Mesothelial cell of epicardium (in vitro differentiated cells): Measurements from ENCODE around the gene CTNNA3. TPM values are rescaled to one million over a fixed set of nuclear protein-coding genes. Genes with fewer than 3 reads are reported as not detected.
A peak's percentile ranks its signal among the peaks of the same experiment; 100 is the strongest.

Experiments used
- DNase-seq, 2 experiments: peaks; one replicate each; pipeline ENCODE4 v3.0.0; 2021; ENCODE audit warnings: low spot score in 2 of 2; ENCODE audit not compliant: unreplicated experiment in 2 of 2
- H3K27ac Mint-ChIP-seq: 2 replicates; pipeline ENCODE4 v1.8.0; 2021; ENCODE audit warnings: mixed read lengths
- H3K27me3 Mint-ChIP-seq: 2 replicates; pipeline ENCODE4 v1.8.0; 2021; ENCODE audit warnings: low read depth, mixed read lengths
- H3K36me3 Mint-ChIP-seq: 2 replicates; pipeline ENCODE4 v1.8.0; 2021; ENCODE audit warnings: mixed read lengths
- H3K4me1 Mint-ChIP-seq: 2 replicates; pipeline ENCODE4 v1.8.0; 2021; ENCODE audit warnings: mixed read lengths
- H3K4me3 Mint-ChIP-seq: 2 replicates; pipeline ENCODE4 v1.8.0; 2021; ENCODE audit warnings: mild to moderate bottlenecking, moderate library complexity, mixed read lengths
- H3K9me3 Mint-ChIP-seq: 2 replicates; pipeline ENCODE4 v1.8.0; 2021; ENCODE audit warnings: mixed read lengths
- CTCF ChIP-seq: fragments of 200-600 bp; sonication (generic); IDR thresholded peaks from one replicate; pipeline ENCODE4 v1.5.0; 2021; ENCODE audit warnings: antibody characterized with exemption; ENCODE audit not compliant: unreplicated experiment
- total RNA-seq: library from RNA; stranded (reverse); gene quantifications from 3 replicates; pipeline ENCODE4 v1.2.1, GENCODE V29; 2021

Gene CTNNA3
- total RNA-seq, 1 donor from 2014 or later, result 14.2 TPM

GRCh38 chr10:67492317-67493019 is 203.5 kb downstream of the CTNNA3 start:
- Mint-ChIP-seq H3K27me3 (no peaks in the 10 kb centered on the region), H3K4me1 (peaks cover 34% of the 10 kb centered on the region), H3K27ac (peak overlapping the region; percentile 82), H3K9me3 (peaks cover 2% of the 10 kb centered on the region), H3K4me3 (no peak overlapping the region), H3K36me3 (no peaks in the 10 kb centered on the region)
- no peak for TF ChIP-seq CTCF
- no peak for DNase-seq

GRCh38 chr10:67487906-67488619 is 207.9 kb downstream of the CTNNA3 start:
- Mint-ChIP-seq H3K9me3 (peaks cover 9% of the 10 kb centered on the region), H3K36me3 (no peaks in the 10 kb centered on the region), H3K27ac (no peak overlapping the region), H3K27me3 (no peaks in the 10 kb centered on the region), H3K4me1 (peaks cover 39% of the 10 kb centered on the region), H3K4me3 (no peak overlapping the region)
- DNase-seq, result no peak
- TF ChIP-seq CTCF, result no peak

GRCh38 chr10:67487199-67487598 is 208.8 kb downstream of the CTNNA3 start:
- H3K27me3 Mint-ChIP-seq, result no peaks in the 10 kb centered on the region
- H3K9me3 Mint-ChIP-seq, result peaks cover 13% of the 10 kb centered on the region
- H3K27ac Mint-ChIP-seq, result peak overlapping the region; percentile 11
- no peaks in the 10 kb centered on the region for H3K36me3 Mint-ChIP-seq
- no peak for TF ChIP-seq CTCF
- H3K4me1 Mint-ChIP-seq, result peaks cover 30% of the 10 kb centered on the region
- H3K4me3 Mint-ChIP-seq, result no peak overlapping the region
- DNase-seq, result no peak

- no peak for DNase-seq
- H3K4me3 Mint-ChIP-seq, result no peak overlapping the region
- H3K36me3 Mint-ChIP-seq, result peaks cover 18% of the 10 kb centered on the region
- TF ChIP-seq CTCF, result no peak
- peaks cover 43% of the 10 kb centered on the region for H3K9me3 Mint-ChIP-seq
- no peaks in the 10 kb centered on the region for H3K27me3 Mint-ChIP-seq
- peaks cover 11% of the 10 kb centered on the region for H3K4me1 Mint-ChIP-seq
- H3K27ac Mint-ChIP-seq, result no peak overlapping the region
These were observed 218.1 kb downstream of the CTNNA3 start for GRCh38 chr10:67477868-67478267.

- Mint-ChIP-seq H3K27me3 (no peaks in the 10 kb centered on the region), H3K27ac (no peak overlapping the region), H3K4me3 (no peak overlapping the region), H3K9me3 (peaks cover 36% of the 10 kb centered on the region), H3K36me3 (peaks cover 18% of the 10 kb centered on the region), H3K4me1 (peaks cover 26% of the 10 kb centered on the region)
- DNase-seq, result no peak
- no peak for TF ChIP-seq CTCF
These were observed 219.8 kb downstream of the CTNNA3 start for GRCh38 chr10:67476201-67476600.
